ENCODE data around the gene CELF1.

DNA sequence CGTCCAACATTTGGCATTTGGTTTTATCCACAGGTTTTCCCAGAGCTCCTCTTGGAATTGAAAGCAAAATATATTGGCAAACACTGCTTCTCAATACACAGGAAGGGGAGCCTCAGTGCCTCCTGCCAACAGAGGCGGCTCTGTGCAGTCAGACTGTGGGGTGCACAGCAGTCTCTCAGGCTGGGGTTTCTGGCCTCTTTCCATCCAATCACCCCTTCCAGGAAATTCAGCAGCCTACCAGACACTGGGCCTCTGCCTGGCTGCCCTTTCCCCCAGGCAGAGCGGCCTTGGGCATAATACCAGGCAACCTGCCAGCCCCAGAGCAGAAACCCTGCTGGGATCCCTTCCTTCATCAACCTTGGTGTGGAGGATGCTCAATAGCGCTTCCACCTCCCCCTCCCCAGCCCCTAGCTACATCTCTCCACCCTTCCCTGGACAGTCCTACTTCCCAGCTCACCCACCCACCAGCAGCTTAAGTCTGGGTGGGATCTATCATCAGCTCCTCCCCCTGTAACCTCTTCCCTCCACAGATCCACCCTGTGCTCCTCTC is 86.2 kb downstream of the CELF1 start:
- TF ChIP-seq CTCF (IDR thresholded peaks at IDR 0.05): no peak
- TF ChIP-seq ZFX (IDR thresholded peaks at IDR 0.05; ENCODE audit: borderline replicate concordance): no peak

Data from 22Rv1 (cell line).